ENCODE data around the gene ZRANB3. TPM values are rescaled to one million over a fixed set of nuclear protein-coding genes. Genes with fewer than 3 reads are reported as not detected.

The ZRANB3 gene
- total and polyA plus RNA-seq, 4 donors, result 2.5 to 7.2 (median 4.1) TPM

GRCh38 chr2:135299658-135300244, 231.3 kb downstream of the ZRANB3 start:
- DNase-seq (ENCODE audit: low spot score), result no peak
- TF ChIP-seq GABPA (IDR thresholded peaks at IDR 0.05 in 1 of 2, conservative IDR thresholded peaks at IDR 0.05 in 1 of 2) (no peak), TAF1 (conservative IDR thresholded peaks at IDR 0.05) (no peak), NR2F2 (IDR thresholded peaks at IDR 0.05) (no peak), FOXA2 (IDR thresholded peaks at IDR 0.05) (no peak), REST (IDR thresholded peaks at IDR 0.05) (no peak), SP1 (IDR thresholded peaks at IDR 0.05) (no peak), RXRA (IDR thresholded peaks at IDR 0.05) (no peak), YY1 (IDR thresholded peaks at IDR 0.05) (no peak), MAX (IDR thresholded peaks at IDR 0.05) (no peak), JUND (IDR thresholded peaks at IDR 0.05) (no peak), EGR1 (IDR thresholded peaks at IDR 0.05; ENCODE audit: low read depth in 2 of 2) (no peak), FOXA1 (IDR thresholded peaks at IDR 0.05) (no peak), RAD21 (IDR thresholded peaks at IDR 0.05) (no peak), HNF4G (IDR thresholded peaks at IDR 0.05) (no peak), HNF4A (conservative IDR thresholded peaks at IDR 0.05) (no peak)
- TF ChIP-seq, protein P1, sequence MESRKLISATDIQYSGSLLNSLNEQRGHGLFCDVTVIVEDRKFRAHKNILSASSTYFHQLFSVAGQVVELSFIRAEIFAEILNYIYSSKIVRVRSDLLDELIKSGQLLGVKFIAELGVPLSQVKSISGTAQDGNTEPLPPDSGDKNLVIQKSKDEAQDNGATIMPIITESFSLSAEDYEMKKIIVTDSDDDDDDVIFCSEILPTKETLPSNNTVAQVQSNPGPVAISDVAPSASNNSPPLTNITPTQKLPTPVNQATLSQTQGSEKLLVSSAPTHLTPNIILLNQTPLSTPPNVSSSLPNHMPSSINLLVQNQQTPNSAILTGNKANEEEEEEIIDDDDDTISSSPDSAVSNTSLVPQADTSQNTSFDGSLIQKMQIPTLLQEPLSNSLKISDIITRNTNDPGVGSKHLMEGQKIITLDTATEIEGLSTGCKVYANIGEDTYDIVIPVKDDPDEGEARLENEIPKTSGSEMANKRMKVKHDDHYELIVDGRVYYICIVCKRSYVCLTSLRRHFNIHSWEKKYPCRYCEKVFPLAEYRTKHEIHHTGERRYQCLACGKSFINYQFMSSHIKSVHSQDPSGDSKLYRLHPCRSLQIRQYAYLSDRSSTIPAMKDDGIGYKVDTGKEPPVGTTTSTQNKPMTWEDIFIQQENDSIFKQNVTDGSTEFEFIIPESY (IDR thresholded peaks at IDR 0.05), result no peak
- TF ChIP-seq, protein P2, sequence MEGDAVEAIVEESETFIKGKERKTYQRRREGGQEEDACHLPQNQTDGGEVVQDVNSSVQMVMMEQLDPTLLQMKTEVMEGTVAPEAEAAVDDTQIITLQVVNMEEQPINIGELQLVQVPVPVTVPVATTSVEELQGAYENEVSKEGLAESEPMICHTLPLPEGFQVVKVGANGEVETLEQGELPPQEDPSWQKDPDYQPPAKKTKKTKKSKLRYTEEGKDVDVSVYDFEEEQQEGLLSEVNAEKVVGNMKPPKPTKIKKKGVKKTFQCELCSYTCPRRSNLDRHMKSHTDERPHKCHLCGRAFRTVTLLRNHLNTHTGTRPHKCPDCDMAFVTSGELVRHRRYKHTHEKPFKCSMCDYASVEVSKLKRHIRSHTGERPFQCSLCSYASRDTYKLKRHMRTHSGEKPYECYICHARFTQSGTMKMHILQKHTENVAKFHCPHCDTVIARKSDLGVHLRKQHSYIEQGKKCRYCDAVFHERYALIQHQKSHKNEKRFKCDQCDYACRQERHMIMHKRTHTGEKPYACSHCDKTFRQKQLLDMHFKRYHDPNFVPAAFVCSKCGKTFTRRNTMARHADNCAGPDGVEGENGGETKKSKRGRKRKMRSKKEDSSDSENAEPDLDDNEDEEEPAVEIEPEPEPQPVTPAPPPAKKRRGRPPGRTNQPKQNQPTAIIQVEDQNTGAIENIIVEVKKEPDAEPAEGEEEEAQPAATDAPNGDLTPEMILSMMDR (IDR thresholded peaks at IDR 0.05; ENCODE audit: low read depth, low read length, missing input control), result no peak
- TF ChIP-seq, protein P3, sequence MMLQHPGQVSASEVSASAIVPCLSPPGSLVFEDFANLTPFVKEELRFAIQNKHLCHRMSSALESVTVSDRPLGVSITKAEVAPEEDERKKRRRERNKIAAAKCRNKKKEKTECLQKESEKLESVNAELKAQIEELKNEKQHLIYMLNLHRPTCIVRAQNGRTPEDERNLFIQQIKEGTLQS (IDR thresholded peaks at IDR 0.05), result no peak
- Histone ChIP-seq H3K4me3 (ENCODE audit: low read depth in 1 of 3, low read length in 3 of 3) (no peak overlapping the region), H3K9me3 (ENCODE audit: control insufficient read depth in 4 of 4, low read length in 3 of 4) (peaks cover 0 to 1% (median 0%) of the 10 kb centered on the region in 4 donors), H3K27ac (ENCODE audit: low read depth in 1 of 2, low read length in 2 of 2) (no peak overlapping the region), H3K27me3 (ENCODE audit: control insufficient read depth in 4 of 4, insufficient read depth in 4 of 4, low read length in 3 of 4) (no peaks in the 10 kb centered on the region), H3K9ac (ENCODE audit: low read depth in 1 of 2, low read length in 2 of 2) (no peak overlapping the region), H3K36me3 (ENCODE audit: control insufficient read depth in 4 of 4, insufficient read depth in 3 of 4, low read depth in 1 of 4, low read length in 3 of 4) (no peaks in the 10 kb centered on the region), H3K4me1 (ENCODE audit: control insufficient read depth in 4 of 4, insufficient read depth in 4 of 4, low read length in 3 of 4) (no peaks in the 10 kb centered on the region)
- WGBS, result 97% methylated on average over 1 of the region's 1 CpG

All from liver (tissue), 9 donors.